ENCODE data around the gene FN1. TPM values are rescaled to one million over a fixed set of nuclear protein-coding genes. Genes with fewer than 3 reads are reported as not detected.

Gene FN1
- total RNA-seq, 4 donors from 2014 or later = 45.8 to 78.1 (median 52.7) TPM

DNA sequence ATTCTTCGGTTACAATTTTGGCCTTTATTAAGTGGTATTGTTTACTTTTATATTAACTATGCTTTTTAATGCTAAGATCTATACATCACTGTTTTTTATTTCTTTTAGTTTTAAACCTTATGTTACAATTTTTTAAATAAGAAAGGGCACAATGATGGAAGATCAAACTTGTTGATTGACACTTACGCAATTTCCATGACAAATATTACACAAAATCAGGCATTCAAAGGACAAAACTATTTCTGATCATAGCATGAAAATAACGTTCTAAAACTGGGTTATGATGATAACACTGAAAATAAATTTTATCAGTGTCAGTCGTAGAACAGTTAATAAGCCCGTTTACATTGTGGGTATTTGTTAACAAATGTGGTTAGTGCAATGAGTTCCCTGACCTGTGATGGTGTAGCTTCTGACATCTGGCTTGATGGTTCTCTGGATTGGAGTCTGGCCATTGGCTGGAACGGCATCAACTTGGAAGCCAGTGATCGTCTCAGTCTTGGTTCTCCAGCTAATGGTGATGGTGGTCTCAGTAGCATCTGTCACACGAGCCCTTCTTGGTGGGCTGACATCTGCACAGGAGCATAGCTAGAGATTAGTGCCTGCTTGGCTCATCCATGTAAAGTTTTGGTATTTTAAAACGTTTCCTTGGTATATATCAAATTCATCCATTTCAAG is 59.6 kb downstream of the FN1 start:
- Histone ChIP-seq H3K36me3 (peaks cover 33% of the 10 kb centered on the region), H3K27ac (no peak overlapping the region), H3K4me1 (no peaks in the 10 kb centered on the region), H3K4me3 (no peak overlapping the region), H3K27me3 (no peaks in the 10 kb centered on the region), H3K9me3 (no peaks in the 10 kb centered on the region)
- TF ChIP-seq EP300 (IDR thresholded peaks at IDR 0.05) = no peak
- TF ChIP-seq POLR2AphosphoS5 (IDR thresholded peaks at IDR 0.05) = no peak
- TF ChIP-seq, protein P1, sequence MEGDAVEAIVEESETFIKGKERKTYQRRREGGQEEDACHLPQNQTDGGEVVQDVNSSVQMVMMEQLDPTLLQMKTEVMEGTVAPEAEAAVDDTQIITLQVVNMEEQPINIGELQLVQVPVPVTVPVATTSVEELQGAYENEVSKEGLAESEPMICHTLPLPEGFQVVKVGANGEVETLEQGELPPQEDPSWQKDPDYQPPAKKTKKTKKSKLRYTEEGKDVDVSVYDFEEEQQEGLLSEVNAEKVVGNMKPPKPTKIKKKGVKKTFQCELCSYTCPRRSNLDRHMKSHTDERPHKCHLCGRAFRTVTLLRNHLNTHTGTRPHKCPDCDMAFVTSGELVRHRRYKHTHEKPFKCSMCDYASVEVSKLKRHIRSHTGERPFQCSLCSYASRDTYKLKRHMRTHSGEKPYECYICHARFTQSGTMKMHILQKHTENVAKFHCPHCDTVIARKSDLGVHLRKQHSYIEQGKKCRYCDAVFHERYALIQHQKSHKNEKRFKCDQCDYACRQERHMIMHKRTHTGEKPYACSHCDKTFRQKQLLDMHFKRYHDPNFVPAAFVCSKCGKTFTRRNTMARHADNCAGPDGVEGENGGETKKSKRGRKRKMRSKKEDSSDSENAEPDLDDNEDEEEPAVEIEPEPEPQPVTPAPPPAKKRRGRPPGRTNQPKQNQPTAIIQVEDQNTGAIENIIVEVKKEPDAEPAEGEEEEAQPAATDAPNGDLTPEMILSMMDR (IDR thresholded peaks at IDR 0.05) = no peak
- TF ChIP-seq POLR2A (IDR thresholded peaks at IDR 0.05) = no peak
- DNase-seq (ENCODE audit: low spot score in 2 of 2) = no peak
- 88% methylated on average over 9 of the region's 9 CpGs for WGBS

DNA sequence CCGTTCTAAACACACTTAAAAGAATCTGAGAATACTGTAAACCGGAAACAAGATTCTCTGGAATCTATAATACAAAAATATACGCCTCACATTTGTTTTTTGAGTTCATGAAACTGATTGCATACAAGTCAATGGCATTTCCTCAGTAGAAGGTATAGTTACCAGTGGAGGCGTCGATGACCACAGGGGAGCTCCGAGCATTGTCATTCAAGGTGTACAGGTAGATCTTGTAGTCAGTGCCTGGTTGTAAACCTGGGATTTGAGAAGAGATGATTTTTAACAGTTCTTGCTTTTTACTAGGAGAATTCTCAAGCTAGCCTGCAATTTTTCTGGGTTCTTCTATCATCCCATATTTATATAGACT is 60.4 kb downstream of the FN1 start:
- TF ChIP-seq, protein P1 (IDR thresholded peaks at IDR 0.05) = no peak
- no peak for TF ChIP-seq POLR2AphosphoS5 (IDR thresholded peaks at IDR 0.05)
- no peak for TF ChIP-seq EP300 (IDR thresholded peaks at IDR 0.05)
- TF ChIP-seq POLR2A (IDR thresholded peaks at IDR 0.05) = no peak
- H3K36me3 ChIP-seq = peaks cover 28% of the 10 kb centered on the region

DNA sequence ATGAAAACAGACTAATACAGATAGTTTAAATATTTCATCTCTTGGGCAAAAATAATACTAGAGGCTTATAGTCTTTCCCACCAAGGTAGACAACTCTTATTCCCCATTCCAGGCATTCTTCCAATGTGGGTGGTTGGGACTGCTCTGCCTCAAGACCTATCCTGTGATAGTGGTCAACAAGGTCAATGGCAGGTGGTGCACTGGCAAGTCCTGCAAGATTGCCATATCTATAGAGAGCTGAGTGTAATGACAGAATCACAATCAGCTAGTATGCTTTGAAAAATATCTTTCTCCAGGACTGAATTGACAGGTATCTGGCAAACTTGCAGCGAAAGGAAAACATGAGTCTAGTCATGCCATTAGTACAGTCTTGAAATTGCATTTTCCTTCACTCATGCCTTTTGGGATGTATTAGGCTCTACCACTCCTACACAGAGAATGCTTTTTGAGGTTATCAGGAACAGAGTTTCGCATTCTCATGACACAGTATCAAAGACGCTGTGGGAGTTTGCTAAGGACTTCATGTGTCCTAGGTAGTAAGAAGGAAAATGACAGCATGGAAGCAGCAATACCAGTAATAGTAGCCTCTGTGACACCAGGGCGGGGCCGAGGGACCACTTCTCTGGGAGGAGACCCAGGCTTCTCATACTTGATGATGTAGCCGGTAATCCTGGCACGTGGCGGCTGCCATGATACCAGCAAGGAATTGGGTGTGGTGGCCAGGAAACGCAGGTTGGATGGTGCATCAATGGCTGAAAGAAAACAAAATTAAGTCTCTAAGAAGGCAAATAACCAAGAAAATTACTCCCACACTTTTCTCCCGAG is 61.0 kb downstream of the FN1 start:
- Histone ChIP-seq H3K27ac (no peak overlapping the region), H3K4me1 (no peaks in the 10 kb centered on the region), H3K9me3 (no peaks in the 10 kb centered on the region), H3K36me3 (peaks cover 27% of the 10 kb centered on the region), H3K27me3 (no peaks in the 10 kb centered on the region), H3K4me3 (no peak overlapping the region)
- no peak for DNase-seq (ENCODE audit: low spot score in 2 of 2)
- TF ChIP-seq POLR2AphosphoS5 (IDR thresholded peaks at IDR 0.05) (no peak), EP300 (IDR thresholded peaks at IDR 0.05) (no peak), POLR2A (IDR thresholded peaks at IDR 0.05) (no peak)
- TF ChIP-seq, protein P1 (IDR thresholded peaks at IDR 0.05) = no peak
- WGBS = 93% methylated on average over 10 of the region's 10 CpGs

More for the DNA sequence above, 60.4 kb downstream of the FN1 start:
- Histone ChIP-seq H3K9me3 (no peaks in the 10 kb centered on the region), H3K4me3 (no peak overlapping the region), H3K4me1 (no peaks in the 10 kb centered on the region), H3K27ac (no peak overlapping the region), H3K27me3 (no peaks in the 10 kb centered on the region)
- DNase-seq (ENCODE audit: low spot score in 2 of 2) = no peak
- WGBS = 94% methylated on average over 6 of the region's 6 CpGs

DNA sequence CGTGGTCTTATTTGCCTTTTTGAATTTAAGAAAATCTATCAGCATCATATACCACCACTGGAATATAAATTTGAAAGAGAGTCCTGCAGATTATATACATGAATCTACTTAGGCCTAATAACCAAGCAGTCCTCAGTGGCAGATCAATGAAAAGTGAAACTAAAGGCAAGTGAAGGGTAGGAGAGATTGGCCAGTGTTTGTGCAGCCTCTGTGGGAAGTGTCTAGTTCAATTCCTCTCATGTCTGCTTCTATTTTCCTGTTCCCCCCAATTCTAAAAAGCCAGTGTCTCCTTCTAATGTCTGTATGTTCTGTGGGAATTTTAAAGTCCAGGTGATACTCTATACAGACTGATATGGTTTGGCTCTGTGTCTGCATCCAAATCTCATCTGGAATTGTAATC is 61.9 kb downstream of the FN1 start:
- Histone ChIP-seq H3K4me1 (no peaks in the 10 kb centered on the region), H3K4me3 (no peak overlapping the region), H3K36me3 (peaks cover 32% of the 10 kb centered on the region), H3K9me3 (no peaks in the 10 kb centered on the region), H3K27me3 (no peaks in the 10 kb centered on the region), H3K27ac (no peak overlapping the region)
- TF ChIP-seq POLR2A (IDR thresholded peaks at IDR 0.05) (no peak), EP300 (IDR thresholded peaks at IDR 0.05) (no peak), POLR2AphosphoS5 (IDR thresholded peaks at IDR 0.05) (no peak)
- TF ChIP-seq, protein P1 (IDR thresholded peaks at IDR 0.05) = no peak
- DNase-seq (ENCODE audit: low spot score in 2 of 2) = no peak
- 92% methylated on average over 1 of the region's 1 CpG for WGBS

DNA sequence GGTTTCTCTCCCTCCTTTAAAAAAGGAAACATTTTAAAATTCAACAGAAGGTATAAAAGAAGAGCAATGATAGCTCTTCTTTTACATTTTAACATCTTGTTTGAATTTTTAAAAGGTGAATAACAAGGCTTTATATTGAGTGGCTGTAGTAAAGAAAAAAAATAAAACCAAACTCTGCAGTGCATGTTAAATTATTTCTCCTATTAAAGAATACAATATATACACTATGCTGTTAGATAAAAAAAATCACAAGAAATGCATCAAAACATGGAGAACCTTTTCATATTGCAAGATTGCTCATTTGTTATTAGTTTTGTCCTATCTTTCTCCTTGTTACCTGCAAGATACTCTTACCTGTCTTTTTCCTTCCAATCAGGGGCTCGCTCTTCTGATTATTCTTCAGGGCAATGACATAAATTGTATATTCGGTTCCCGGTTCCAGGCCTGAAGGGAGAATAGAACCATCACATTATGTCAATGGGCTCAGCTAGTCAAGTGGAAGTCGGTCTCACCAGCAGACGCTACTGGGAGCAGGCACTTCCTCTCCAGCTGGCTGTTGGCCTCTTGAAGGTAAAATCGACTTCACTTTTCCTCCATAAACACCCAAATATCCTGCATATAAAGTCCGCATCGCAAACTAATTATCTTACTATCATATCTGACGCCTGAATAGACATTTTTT is 62.8 kb downstream of the FN1 start:
- 91% methylated on average over 9 of the region's 9 CpGs for whole genome bisulfite sequencing

More for the DNA sequence above, 62.8 kb downstream of the FN1 start:
- Histone ChIP-seq H3K27ac (no peak overlapping the region), H3K9me3 (no peaks in the 10 kb centered on the region), H3K36me3 (peaks cover 32% of the 10 kb centered on the region), H3K4me1 (no peaks in the 10 kb centered on the region), H3K4me3 (no peak overlapping the region), H3K27me3 (no peaks in the 10 kb centered on the region)
- no peak for TF ChIP-seq POLR2A (IDR thresholded peaks at IDR 0.05)
- TF ChIP-seq, protein P1 (IDR thresholded peaks at IDR 0.05) = no peak
- no peak for TF ChIP-seq EP300 (IDR thresholded peaks at IDR 0.05)
- no peak for TF ChIP-seq POLR2AphosphoS5 (IDR thresholded peaks at IDR 0.05)
- DNase-seq (ENCODE audit: low spot score in 2 of 2) = no peak
